NCI-H2107 treated with DMSO at 0.1 percent for 48 hours (cell line): ENCODE measurements around the gene GMCL2.
A peak's percentile ranks its signal among the peaks of the same experiment; 100 is the strongest.
"Not testable (repeated sequence)": the region's sequence is repeated elsewhere in the genome, so short reads cannot be mapped to it uniquely, and the experiment has no call there.

Experiments
- DNase-seq: peaks from one replicate; lab custom pipeline; 2025; ENCODE audit not compliant: unreplicated experiment; lab: John Stamatoyannopoulos, UW

GMCL2 gene

DNA sequence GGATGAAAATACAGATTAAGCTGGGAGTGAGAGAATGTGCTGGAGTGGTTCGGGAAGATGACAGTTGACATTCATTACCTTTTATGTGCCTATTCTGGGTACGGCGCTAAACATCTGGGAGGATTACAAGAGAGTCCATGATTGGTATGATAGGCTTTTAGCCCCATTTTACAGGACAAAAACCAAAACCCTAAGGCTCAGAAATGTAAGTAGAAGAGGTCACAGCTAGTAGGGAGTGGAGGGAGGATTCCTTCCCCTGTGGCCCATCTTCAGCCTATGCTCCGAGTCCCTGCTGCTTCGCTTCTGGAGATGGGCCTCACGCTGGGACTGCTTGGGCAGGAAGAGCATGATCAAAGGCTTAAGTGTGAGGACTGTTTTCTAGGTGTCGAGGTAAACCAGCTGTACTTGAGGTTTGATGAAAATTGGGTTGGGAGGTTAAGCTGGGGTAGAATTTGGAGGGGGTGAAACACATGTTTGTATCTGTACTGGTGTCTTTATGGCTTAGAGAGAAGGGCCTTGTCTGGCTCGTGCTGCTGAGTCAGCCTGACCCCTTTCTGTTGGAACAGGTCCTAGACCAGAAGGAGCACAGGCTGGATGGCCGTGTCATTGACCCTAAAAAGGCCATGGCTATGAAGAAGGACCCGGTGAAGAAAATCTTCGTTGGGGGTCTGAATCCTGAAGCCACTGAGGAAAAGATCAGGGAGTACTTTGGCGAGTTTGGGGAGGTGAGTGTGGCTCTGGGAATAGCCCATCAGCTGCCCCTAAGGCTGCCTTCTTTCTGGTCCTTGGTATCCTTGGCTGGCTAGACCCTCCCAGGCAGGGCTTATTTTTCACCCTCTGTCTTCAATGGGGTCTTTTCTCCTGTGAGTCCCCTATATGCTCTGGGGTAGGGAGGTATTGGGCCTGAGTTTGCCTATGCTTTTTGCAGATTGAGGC, 19.3 kb upstream of the GMCL2 start:
- DNase-seq: no peak

DNA sequence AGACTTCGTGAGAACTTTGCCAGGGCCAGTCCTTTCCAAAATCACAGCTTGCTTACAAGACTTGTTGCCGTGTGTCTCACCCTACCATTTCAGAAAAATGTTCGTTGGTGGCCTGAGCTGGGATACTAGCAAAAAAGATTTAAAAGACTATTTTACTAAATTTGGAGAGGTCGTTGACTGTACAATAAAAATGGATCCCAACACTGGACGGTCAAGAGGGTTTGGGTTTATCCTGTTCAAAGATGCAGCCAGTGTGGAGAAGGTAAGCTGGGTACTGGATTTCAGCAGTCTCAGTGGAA, 18.5 kb upstream of the GMCL2 start:
- DNase-seq: no peak

DNA sequence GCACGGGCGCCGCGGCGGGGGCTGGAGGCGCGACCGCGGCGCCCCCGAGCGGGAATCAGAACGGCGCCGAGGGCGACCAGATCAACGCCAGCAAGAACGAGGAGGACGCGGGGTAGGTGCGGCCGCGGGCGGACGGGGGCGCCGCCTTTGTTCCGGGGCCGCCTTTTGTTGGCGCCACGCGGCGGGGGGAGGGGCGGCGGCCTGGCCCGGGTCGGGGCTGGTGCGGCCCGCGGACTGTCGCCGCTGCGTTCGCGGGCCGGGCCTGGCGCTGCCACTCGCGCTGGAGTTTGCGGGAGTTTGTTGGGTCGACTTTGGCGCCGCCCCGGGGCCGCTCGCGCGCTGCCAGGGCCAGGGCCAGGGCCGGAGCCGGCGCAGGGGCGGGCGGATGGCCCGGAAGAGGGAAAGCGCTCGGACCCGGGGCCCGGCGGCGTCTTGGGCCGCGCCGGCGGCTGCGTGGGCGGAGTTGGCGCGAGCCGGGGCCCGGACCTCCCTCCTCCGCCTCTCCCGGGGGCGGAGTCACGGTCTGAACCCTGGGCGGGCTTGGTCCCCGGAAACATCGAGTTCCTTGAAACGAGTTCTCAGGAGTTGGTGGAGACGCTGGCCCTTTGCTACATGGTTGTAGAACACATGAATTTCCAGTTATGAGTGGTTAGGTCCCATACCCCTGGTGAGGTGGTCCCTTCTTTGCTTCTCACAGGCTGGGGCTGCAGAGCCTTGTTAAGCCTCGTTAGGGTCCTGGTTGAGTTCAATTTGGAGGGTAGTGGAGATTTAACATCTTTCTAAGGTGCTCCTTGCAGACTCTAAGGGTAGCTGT, 18.0 kb upstream of the GMCL2 start:
- no peak for DNase-seq

DNA sequence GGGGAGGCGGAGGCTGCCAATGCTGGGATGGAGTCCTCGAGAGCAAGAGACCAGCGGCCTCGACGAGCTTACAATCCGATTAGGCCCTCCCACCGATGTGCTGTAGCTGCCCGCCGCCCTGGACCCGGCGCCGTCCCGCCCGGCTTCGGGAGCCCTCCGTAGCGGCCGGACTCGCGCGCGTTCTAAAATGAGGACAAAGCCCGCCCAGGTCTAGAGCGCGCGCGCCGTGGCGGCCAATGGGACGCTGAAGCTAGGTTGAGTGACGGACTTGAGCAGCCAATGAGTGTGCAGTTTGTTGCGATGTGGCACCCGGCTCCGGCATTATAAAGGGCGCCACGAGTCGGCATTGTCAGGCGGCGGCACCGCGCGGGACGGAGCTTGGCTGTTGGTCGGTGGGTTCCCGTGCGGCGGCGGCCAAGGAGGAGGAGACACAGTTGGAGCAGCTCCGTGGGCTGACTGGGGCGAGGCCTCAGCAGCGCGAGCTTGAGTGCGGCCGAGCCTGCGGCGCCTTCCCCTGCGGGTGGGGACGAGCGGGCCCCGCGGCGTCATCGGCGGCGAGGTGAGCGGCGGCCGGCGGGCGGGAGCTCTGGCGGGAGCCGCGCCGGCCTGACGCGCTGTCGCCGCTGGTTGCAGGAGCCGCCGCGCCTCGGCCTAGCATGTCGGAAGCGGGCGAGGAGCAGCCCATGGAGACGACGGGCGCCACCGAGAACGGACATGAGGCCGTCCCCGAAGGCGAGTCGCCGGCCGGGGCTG, 17.2 kb upstream of the GMCL2 start, which contains the start of gene HNRNPAB:
Gene HNRNPAB (plus strand): TSS at position 352 of the 753 bp plus-strand sequence. CDS start 305 bp downstream, at position 657.
- peak; percentile 69 for DNase-seq

DNA sequence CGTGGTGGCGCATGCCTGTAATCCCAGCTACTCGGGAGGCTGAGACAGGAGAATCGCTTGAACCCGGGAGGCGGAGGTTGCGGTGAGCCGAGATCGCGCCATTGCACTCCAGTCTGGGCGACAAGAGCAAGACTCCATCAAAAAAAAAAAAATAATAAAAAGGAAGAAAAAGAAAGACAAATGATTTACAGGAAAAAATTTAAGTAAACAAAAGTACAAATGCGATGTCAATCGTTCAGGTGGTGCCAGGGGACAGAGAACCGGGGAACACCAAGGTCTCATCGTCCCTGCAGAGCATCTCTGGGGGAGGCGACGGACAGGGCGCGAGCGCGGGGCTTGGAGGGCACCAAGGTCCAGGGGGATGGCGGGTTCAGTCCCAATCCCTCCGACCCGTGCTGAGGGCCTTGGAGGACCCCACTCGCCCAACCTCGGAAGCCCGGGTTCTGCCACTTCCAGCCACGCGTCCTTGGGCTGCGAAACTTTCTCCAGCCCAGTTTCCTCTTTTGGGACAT, 16.6 kb upstream of the GMCL2 start:
- DNase-seq: no peak

DNA sequence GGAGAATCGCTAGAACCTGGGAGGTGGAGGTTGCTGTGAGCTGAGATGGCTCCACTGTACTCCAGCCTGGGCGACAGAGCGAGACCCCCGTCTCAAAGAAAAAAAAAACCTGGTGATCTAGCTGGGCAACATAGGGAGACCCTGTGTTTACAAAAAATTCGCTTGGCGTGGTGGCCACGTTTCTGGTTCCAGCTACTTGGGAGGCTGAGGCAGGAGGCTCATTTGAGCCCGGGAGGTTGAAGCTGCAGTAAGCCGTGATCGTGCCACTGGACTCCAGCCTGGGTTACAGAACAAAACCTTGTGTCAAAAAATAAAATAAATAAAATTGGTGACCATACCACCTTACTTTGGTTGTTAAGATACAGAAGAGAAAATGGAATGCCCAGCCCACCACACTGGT, 15.4 kb upstream of the GMCL2 start:
- no peak for DNase-seq

DNA sequence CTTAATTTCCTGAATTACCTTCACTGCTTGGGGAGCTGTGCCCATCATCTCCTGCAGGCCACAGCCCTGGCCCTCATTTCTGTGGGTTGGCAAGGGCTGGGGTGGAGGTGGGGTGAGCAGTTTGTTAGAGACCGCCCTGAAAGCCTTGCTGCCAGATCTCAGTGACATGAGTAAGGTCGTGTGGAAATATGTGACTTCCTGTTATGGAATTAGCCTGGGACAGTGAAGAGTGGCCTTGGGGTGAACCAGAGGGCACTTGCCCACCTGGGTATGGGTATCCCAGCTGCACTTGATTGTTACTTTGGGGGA, 14.7 kb upstream of the GMCL2 start:
- no peak for DNase-seq

DNA sequence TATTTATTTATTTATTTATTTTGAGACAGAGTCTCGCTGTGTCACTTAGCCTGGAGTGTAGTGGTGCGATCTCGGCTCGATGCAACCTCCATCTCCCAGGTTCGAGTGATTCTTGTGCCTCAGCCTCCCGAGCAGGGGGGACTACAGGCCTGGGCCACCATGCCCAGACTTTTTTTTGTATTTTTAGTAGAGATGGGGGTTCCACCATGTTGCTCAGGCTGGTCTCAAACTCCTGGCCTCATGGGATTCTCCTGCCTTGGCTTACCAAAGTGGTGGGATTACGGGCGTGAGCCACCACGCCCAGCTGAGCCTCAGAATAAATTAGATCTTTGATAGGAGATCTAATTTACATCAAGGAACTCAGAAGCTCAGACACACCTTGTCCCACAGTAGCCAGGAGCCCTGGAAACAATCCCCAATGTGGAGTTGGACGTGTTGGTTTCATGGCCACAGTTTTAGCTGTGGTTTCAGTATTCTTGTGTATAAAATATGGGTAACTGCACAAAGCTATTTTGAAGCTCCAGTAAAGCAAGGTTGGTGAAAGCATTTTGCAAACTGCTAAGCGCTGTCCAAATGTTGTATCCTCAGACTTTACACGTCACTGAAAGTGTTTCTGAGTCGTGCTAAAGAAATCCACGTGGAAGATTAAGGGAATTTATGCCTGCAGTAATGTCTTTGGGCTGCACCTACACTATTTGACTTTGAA, 14.2 kb upstream of the GMCL2 start:
- DNase-seq: no peak

DNA sequence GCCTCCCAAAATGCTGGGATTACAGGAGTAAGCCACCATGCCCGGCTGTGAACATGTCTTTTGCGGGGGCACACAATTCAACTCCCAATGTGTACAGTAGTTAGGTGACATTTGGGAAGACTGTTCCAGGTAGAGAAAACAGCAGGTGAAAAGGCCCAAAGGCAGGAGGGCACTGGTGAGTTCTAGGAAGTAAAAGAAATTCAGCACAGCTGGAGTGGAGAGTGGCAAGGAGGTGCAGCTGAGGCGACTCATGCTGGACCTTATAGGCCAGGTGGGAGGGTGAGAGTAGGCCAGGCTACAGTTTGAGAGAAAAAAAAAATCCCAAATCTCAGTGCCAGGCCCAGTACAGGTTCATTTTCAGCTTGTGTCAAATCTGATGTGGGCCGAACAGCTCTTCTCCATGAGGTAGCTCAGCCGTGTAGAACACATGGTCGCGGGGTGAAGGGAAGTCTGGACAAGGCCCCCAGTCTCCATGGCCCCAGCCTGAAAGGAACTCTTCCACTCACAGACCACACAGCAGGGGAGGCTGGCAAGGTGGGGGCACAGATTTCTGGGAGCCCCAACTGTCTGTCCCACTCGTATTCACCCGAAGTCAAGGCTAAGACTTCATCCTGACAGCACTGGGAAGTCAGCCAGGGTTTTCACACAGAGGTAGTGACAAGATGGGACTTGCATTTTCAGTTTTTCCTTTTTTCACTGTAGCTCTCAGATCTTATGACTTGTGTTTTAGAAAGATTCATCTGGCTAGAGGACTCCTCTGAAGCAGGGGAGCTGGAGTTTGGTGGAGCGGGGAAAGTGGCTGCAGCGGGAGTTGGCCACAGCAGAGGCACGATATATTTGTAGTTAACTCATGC, 12.6 kb upstream of the GMCL2 start:
- DNase-seq: no peak

DNA sequence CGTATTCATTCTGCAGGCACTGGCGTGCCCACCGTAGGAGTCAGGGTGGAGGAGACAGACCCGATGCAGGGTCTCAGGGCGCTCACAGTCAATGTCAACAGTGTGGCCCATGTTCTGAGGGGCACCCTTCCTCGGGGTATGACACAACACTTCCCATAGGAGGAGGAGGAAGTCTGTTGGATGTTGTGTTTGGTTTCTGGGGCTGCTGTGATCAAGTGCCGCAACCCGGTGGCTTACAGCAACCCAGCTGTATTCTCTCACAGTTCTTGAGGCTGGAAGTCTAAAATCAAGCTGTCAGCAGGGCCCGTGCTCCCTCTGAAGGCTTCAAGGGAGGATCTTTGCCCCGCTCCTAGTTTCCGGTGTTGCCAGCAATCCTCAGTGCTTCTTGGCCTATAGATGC, 11.5 kb upstream of the GMCL2 start:
- no peak for DNase-seq

DNA sequence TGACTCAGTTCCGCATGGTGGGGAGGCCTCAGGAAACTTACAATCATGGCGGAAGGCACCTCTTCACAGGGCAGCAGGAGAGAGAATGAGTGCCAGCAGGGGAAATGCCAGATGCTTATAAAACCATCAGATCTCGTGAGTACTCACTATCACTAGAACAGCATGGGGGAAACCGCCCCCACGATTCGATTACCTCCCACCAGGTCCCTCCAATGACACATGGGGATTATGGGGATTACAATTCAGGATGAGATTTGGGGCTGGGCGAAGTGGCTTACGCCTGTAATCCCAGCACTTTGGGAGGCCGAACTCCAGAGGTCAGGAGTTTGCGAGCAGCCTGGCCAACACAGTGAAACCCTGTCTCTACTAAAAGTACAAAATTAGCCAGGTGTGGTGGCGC, 11.0 kb upstream of the GMCL2 start:
- DNase-seq: not testable (repeated sequence)

DNA sequence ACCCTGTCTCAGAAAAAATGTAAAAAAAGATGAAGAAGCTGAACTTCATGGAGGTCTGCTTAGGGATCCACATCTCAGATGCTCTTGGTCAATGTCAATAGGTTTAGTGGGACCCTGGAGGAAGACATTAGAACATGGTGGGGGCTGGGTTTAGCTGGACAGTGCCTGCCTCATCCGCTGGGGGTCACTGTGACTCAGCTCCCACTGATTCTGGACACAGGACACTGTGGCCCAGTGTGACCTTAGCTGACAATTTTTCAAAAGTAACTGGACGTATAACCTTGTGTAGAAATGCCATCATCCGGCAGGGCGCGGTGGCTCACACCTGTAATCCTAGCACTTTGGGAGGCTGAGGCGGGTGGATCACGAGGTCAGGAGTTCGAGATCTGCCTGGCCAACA, 9.8 kb upstream of the GMCL2 start:
- no peak for DNase-seq

DNA sequence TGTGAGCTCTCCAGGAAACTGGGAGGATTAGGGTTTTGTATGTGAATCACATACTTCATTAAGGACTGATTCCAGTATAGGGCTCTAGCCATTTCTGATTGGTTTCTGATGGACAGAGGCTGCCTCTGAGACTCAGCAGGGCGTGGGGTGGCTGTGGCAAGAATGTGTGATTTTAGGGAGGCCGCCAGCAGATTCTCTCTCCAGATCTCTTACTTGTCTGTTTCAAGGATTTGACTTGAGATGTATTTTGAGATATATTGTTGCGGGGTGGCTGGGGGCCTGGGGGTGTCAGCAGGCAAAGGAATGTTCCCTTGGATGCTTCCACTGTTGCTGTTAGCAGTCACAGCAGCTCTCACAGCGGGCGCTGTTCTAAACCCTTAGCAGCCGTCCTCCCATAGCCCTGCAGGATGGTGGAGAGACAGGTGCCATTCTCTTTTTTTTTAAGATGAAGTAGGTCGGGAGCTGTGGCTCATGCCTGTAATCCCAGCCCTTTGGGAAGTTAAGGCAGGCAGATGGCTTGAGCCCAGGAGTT, 9.2 kb upstream of the GMCL2 start:
- no peak for DNase-seq

DNA sequence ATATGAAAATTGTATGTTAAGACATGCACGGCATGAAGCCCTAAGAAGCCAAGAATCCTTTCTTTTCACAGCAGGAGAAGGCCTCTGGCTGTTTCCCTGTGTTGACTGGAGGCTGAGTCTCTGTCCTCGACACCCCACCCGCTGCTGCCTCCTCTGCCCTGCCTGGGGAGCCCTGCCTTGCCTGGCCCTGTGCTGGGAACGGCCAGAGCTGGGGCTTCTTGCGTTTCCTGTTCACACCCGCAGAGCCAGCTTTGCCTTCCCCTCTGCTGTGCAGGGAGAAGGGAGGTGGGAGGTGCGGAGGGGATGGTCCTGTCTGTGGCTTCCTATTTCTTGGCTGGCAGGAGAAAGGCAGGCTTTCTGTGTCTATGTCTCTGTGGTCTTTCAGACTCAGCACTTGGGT, 6.9 kb upstream of the GMCL2 start:
- DNase-seq: no peak

DNA sequence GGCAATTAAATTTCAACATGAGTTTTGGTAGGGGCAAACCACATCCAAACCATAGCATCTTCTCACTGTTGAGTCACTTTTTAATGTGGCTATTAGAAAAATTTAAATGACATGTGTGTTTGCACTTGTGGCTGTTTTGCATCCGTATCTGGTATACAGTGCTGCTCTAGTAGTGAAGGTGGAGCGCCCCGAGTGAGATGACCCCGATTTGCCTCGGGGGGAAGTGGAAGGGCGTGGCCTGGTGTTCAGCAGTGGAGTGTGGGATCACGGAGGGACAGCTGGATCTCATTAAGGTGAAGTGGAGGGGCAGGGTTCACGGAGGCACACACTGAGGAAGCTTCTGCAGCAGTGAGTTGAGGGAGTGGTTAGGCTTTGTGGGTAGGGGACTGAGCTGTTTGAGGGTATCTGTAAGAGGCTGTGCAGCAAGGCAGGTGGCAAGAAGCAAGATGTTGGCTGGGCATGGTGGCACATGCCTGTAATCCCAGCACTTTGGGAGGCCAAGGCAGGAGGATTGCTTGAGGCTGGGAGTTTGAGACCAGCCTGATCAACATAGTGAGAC, 6.2 kb upstream of the GMCL2 start:
- no peak for DNase-seq

DNA sequence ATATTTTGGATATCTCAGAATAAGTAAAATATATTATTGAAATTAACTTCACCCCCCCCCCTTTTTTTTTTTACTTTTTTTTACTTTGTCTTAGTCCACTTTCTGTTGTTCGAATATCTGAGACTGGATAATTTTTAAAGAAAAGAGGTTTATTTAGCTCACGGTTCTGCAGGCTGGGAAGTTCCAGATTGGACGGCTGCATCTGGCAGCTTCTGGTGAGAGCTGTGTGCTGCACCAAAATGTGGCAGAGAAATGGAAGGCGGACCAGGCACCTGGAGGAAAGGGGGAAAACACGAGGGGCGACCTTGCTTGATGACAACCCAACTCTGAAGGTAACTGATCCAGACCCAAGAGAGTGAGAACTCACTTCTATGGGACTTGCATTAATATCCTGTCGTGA, 5.6 kb upstream of the GMCL2 start:
- DNase-seq: no peak

DNA sequence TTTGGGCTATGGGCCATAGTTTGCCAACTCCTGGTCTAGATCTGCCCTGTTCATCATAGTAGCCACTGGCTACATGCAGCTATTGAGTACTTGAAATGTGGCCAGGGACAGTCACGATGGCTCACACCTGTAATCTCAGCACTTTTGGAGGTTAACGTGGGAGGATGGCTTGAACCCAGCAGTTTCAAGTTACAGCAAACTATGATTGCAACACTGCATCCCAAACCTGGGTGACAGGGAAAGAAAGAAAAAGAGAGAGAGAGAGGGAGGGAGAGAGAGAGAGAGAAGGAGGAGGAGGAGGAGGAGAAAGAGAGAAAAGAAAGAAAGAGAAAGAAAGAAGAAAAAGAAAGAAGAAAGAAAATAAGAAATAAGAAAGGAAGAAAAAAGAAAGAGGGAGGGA, 5.1 kb upstream of the GMCL2 start:
- no peak for DNase-seq

DNA sequence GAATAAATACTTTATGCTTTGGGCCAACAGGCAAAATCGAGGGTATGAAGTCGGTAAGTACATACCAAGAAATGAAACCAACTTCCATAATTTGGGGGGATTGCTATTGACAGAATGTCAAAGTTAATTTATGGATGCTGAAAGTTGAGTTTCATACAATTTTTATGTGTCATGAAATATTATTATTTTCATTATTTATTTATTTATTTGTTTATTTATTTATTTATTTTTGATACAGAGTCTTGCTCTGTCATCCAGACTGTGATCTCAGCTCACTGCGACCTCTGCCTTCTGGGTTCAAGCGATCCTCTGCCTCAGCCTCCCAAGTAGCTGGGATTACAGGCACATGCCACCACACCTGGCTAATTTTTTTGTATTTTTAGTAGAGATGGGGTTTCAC, 4.5 kb upstream of the GMCL2 start:
- no peak for DNase-seq

DNA sequence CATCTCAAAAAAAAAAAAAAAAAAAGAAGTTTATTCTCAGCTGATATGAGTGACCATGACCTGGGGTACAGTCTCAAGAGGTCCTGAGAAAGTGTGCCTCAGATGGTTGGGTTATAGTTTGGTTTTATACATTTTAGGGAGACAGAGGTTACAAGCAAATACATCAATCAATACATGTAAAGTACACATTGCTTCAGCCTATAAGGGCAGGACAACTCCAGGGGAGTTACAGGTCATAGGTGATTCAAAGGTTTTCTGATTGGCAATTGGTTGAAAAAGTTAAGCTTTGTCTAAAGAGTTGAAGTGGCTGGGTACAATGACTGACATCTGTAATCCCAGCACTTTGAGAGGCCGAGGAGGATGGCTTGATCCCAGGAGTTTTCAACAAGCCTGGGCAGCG, 2.3 kb upstream of the GMCL2 start:
- DNase-seq: no peak
